SK-N-SH treated with all-trans-retinoic acid at 6 μM for 48 hours (cell line): Measurements from ENCODE around the gene KLRK1.
"Not testable (repeated sequence)": the region's sequence is repeated elsewhere in the genome, so short reads cannot be mapped to it uniquely, and the experiment has no call there.

Experiments used
- ARNTL ChIP-seq: fragments of 450-650 bp; formaldehyde crosslinking; IDR thresholded peaks from 2 replicates; pipeline ENCODE4 v1.5.0; 2020; ENCODE audit warnings: low read depth, mild to moderate bottlenecking, moderate library complexity, borderline replicate concordance
- ESRRG ChIP-seq: fragments of 250-450 bp; sonication (Bioruptor Pico); IDR thresholded peaks from 2 replicates; pipeline ENCODE4 v1.6.1; 2021; ENCODE audit warnings: mild to moderate bottlenecking
- GLIS3 ChIP-seq: fragments of 250-450 bp; sonication (Bioruptor Pico); IDR thresholded peaks from 2 replicates; pipeline ENCODE4 v1.5.0; 2020; ENCODE audit warnings: mild to moderate bottlenecking, moderate library complexity
- ISL1 ChIP-seq: fragments of 250-450 bp; sonication (Bioruptor Pico); IDR thresholded peaks from 2 replicates; pipeline ENCODE4 v2.1.2; 2022; ENCODE audit warnings: mild to moderate bottlenecking, moderate library complexity
- POU6F1 ChIP-seq: fragments of 250-450 bp; sonication (Bioruptor Pico); IDR thresholded peaks from 2 replicates; pipeline ENCODE4 v1.8.0; 2021; ENCODE audit warnings: low read depth, mild to moderate bottlenecking, moderate library complexity, borderline replicate concordance
- SNAI2 ChIP-seq: fragments of 250-450 bp; sonication (Bioruptor Pico); IDR thresholded peaks from 2 replicates; pipeline ENCODE4 v1.5.0; 2020; ENCODE audit warnings: mild to moderate bottlenecking, moderate library complexity
- TOX ChIP-seq: fragments of 250-450 bp; sonication (Bioruptor Pico); IDR thresholded peaks from 2 replicates; pipeline ENCODE4 v1.8.0; 2021; ENCODE audit warnings: mild to moderate bottlenecking, moderate library complexity, borderline replicate concordance
- ZC3H10 ChIP-seq: fragments of 250-450 bp; sonication (Bioruptor Pico); IDR thresholded peaks from 2 replicates; pipeline ENCODE4 v1.5.1; 2021; ENCODE audit warnings: mild to moderate bottlenecking, moderate library complexity
- TF ChIP-seq, protein P1 (sequence below): fragments of 250-450 bp; sonication (Bioruptor Pico); IDR thresholded peaks from 2 replicates; pipeline ENCODE4 v1.5.1; 2020; ENCODE audit warnings: low read depth, mild to moderate bottlenecking, moderate library complexity

- TF ChIP-seq SNAI2 (CRISPR knock-in tag); POU6F1 (CRISPR knock-in tag); TOX (CRISPR knock-in tag); GLIS3 (CRISPR knock-in tag); ARNTL (CRISPR knock-in tag); ZC3H10 (CRISPR knock-in tag); ESRRG (CRISPR knock-in tag); ISL1: not testable (repeated sequence)
- TF ChIP-seq, protein P1, sequence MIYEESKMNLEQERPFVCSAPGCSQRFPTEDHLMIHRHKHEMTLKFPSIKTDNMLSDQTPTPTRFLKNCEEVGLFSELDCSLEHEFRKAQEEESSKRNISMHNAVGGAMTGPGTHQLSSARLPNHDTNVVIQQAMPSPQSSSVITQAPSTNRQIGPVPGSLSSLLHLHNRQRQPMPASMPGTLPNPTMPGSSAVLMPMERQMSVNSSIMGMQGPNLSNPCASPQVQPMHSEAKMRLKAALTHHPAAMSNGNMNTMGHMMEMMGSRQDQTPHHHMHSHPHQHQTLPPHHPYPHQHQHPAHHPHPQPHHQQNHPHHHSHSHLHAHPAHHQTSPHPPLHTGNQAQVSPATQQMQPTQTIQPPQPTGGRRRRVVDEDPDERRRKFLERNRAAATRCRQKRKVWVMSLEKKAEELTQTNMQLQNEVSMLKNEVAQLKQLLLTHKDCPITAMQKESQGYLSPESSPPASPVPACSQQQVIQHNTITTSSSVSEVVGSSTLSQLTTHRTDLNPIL (CRISPR knock-in tag), result not testable (repeated sequence)
These were observed 36.1 kb upstream of the KLRK1 start for GRCh38 chr12:10425938-10426337.
